Fibroblast of skin of right biceps (primary cell): ENCODE data around the gene OR11G2.
"Not testable (repeated sequence)": the region's sequence is repeated elsewhere in the genome, so short reads cannot be mapped to it uniquely, and the experiment has no call there.

Experiments used
- DNase-seq: peaks from one replicate; pipeline ENCODE4 v3.0.0-alpha.2; 2013

OR11G2 gene

GRCh38 chr14:20228681-20229080 lies 38.0 kb downstream of the OR11G2 start, which contains the start of gene OR11H7:
Gene OR11H7, plus strand, starts transcription at chr14:20228981.
- DNase-seq: no peak

GRCh38 chr14:20235415-20235814 lies 44.7 kb downstream of the OR11G2 start:
- DNase-seq: not testable (repeated sequence)

- DNase-seq: no peak
Measured at GRCh38 chr14:20247646-20248246, 57.0 kb downstream of the OR11G2 start.
